Right atrium auricular region (tissue), 2 donors: Measurements from ENCODE around the gene CCNL2. TPM values are rescaled to one million over a fixed set of nuclear protein-coding genes. Genes with fewer than 3 reads are reported as not detected.
"Not testable (repeated sequence)": the region's sequence is repeated elsewhere in the genome, so short reads cannot be mapped to it uniquely, and the experiment has no call there.

Source experiments
- DNase-seq: peaks from one replicate; pipeline ENCODE4 v3.0.0-alpha.2; 2019; ENCODE audit warnings: low spot score
- H3K27ac ChIP-seq, 2 donors: fragments of 200-600 bp; sonication (generic); 1 replicate in 1 of 2; 2 replicates in 1 of 2; pipeline ENCODE4 v1.5.1; 2016 to 2019
- H3K27me3 ChIP-seq, 2 donors: fragments of 200-600 bp; sonication (generic); one replicate each; pipeline versions ENCODE4 v1.5.1 to v1.6.0; 2017 to 2019
- H3K36me3 ChIP-seq: fragments of 200-600 bp; sonication (generic); one replicate; pipeline ENCODE4 v1.5.1; 2016
- H3K4me1 ChIP-seq, 2 donors: fragments of 200-600 bp; sonication (generic); one replicate each; pipeline versions ENCODE4 v1.5.1 to v1.6.0; 2017 to 2019
- H3K4me3 ChIP-seq, 2 donors: fragments of 200-600 bp; sonication (generic); 1 replicate in 1 of 2; 2 replicates in 1 of 2; pipeline ENCODE4 v1.5.1; 2017 to 2019; ENCODE audit warnings: mild to moderate bottlenecking in 1 of 2, moderate library complexity in 1 of 2
- H3K9me3 ChIP-seq, 2 donors: fragments of 200-600 bp; sonication (generic); one replicate each; pipeline ENCODE4 v1.5.1; 2019
- CTCF ChIP-seq, 2 donors: fragments of 200-600 bp; sonication (generic); IDR thresholded peaks; one replicate each; pipeline ENCODE4 v1.5.1; 2019; ENCODE audit warnings: antibody characterized with exemption in 2 of 2
- total RNA-seq, 2 donors: library from RNA; depleted of rRNA; stranded (reverse); fragments of >200 nt; gene quantifications; one replicate each; pipeline ENCODE4 v1.1.0, GENCODE V29; 2016

Gene CCNL2
- total RNA-seq, 2 donors from 2014 or later: 41.6 to 44.2 TPM

- Histone ChIP-seq H3K36me3 (peaks cover 9% of the 10 kb centered on the region), H3K27ac (peak overlapping the region; percentile 94 to 97), H3K4me1 (peaks cover 0 to 39% of the 10 kb centered on the region in 2 donors), H3K9me3 (no peaks in the 10 kb centered on the region), H3K4me3 (peak overlapping the region; percentile 97 to 99), H3K27me3 (no peaks in the 10 kb centered on the region)
- no peak for DNase-seq
- no peak for TF ChIP-seq CTCF (IDR thresholded peaks at IDR 0.05)
Measured at GRCh38 chr1:1373815-1374588, 25.1 kb downstream of the CCNL2 start.

- Histone ChIP-seq H3K27me3 (no peaks in the 10 kb centered on the region), H3K4me3 (no peak overlapping the region), H3K27ac (no peak overlapping the region), H3K4me1 (peaks cover 0 to 39% of the 10 kb centered on the region in 2 donors), H3K9me3 (no peaks in the 10 kb centered on the region), H3K36me3 (peaks cover 9% of the 10 kb centered on the region)
- DNase-seq: no peak
- no peak for TF ChIP-seq CTCF (IDR thresholded peaks at IDR 0.05)
Measured at GRCh38 chr1:1373051-1373814, 25.9 kb downstream of the CCNL2 start.

GRCh38 chr1:1371746-1372711 is 27.1 kb downstream of the CCNL2 start:
- H3K27ac ChIP-seq: no peak overlapping the region
- H3K9me3 ChIP-seq: no peaks in the 10 kb centered on the region
- H3K36me3 ChIP-seq: peaks cover 9% of the 10 kb centered on the region
- H3K27me3 ChIP-seq: no peaks in the 10 kb centered on the region
- TF ChIP-seq CTCF (IDR thresholded peaks at IDR 0.05): peak; percentile 95 to 98
- peak overlapping the region in 1 of 2 donors; percentile 7 for H3K4me3 ChIP-seq
- peaks cover 0 to 39% of the 10 kb centered on the region in 2 donors for H3K4me1 ChIP-seq
- no peak for DNase-seq

GRCh38 chr1:1371364-1371745 is 27.8 kb downstream of the CCNL2 start:
- Histone ChIP-seq H3K36me3 (peaks cover 9% of the 10 kb centered on the region), H3K4me3 (no peak overlapping the region), H3K27ac (no peak overlapping the region), H3K27me3 (no peaks in the 10 kb centered on the region), H3K4me1 (peaks cover 0 to 39% of the 10 kb centered on the region in 2 donors), H3K9me3 (no peaks in the 10 kb centered on the region)
- DNase-seq: no peak
- TF ChIP-seq CTCF (IDR thresholded peaks at IDR 0.05): no peak

GRCh38 chr1:1370771-1371300 is 28.3 kb downstream of the CCNL2 start:
- Histone ChIP-seq H3K4me3 (no peak overlapping the region), H3K36me3 (peaks cover 9% of the 10 kb centered on the region), H3K27ac (no peak overlapping the region), H3K27me3 (no peaks in the 10 kb centered on the region), H3K9me3 (no peaks in the 10 kb centered on the region), H3K4me1 (peaks cover 0 to 34% of the 10 kb centered on the region in 2 donors)
- no peak for TF ChIP-seq CTCF (IDR thresholded peaks at IDR 0.05)
- DNase-seq: no peak

- DNase-seq, H3K4me3 ChIP-seq: not testable (repeated sequence)
Measured at GRCh38 chr1:1370094-1370493, 29.0 kb downstream of the CCNL2 start.

More at GRCh38 chr1:1370094-1370493, 29.0 kb downstream of the CCNL2 start:
- H3K27me3 ChIP-seq, H3K9me3 ChIP-seq, H3K27ac ChIP-seq, H3K36me3 ChIP-seq: not testable (repeated sequence)
- peaks cover 0 to 31% of the 10 kb centered on the region in 2 donors for H3K4me1 ChIP-seq
